Esophagus muscularis mucosa (tissue), 4 donors: ENCODE measurements around the gene SFMBT1. TPM values are rescaled to one million over a fixed set of nuclear protein-coding genes. Genes with fewer than 3 reads are reported as not detected.
A peak's percentile ranks its signal among the peaks of the same experiment; 100 is the strongest.

Experiments used
- DNase-seq: peaks from one replicate; pipeline ENCODE4 v3.0.0-alpha.2; 2017; ENCODE audit errors: extremely low spot score
- H3K27ac ChIP-seq, 4 donors: fragments of 200-600 bp; sonication (generic); replicated peaks in 1 of 4; 1 replicate in 3 of 4; 2 replicates in 1 of 4; pipeline ENCODE4 v1.5.1; 2016 to 2019; ENCODE audit warnings: mild to moderate bottlenecking in 1 of 4
- H3K27me3 ChIP-seq, 4 donors: fragments of 200-600 bp; sonication (generic); one replicate each; pipeline versions ENCODE4 v1.5.1 to v1.6.0; 2016 to 2019
- H3K36me3 ChIP-seq, 4 donors: fragments of 200-600 bp; sonication (generic); one replicate each; pipeline ENCODE4 v1.5.1; 2016 to 2019
- H3K4me1 ChIP-seq, 4 donors: fragments of 200-600 bp; sonication (generic); one replicate each; pipeline ENCODE4 v1.5.1; 2016 to 2019
- H3K4me3 ChIP-seq, 4 donors: fragments of 200-600 bp; sonication (generic); 1 replicate in 2 of 4; 2 replicates in 2 of 4; pipeline ENCODE4 v1.5.1; 2016 to 2019; ENCODE audit warnings: mild to moderate bottlenecking in 4 of 4, moderate library complexity in 1 of 4
- H3K9me3 ChIP-seq, 4 donors: fragments of 200-600 bp; sonication (generic); 1 replicate in 3 of 4; 2 replicates in 1 of 4; pipeline ENCODE4 v1.5.1; 2016 to 2019
- EP300 ChIP-seq: sonication (generic); formaldehyde crosslinking; IDR thresholded peaks from one replicate; pipeline ENCODE4 v1.6.1; 2017; ENCODE audit warnings: antibody characterized with exemption
- POLR2A ChIP-seq: fragments of 450-650 bp; IDR thresholded peaks from one replicate; pipeline ENCODE4 v1.6.1; 2017; ENCODE audit warnings: antibody characterized with exemption, moderate library complexity, mild to moderate bottlenecking, low read depth
- POLR2AphosphoS5 ChIP-seq, 2 donors: sonication (generic); formaldehyde crosslinking; IDR thresholded peaks; one replicate each; pipeline ENCODE4 v1.6.1; 2017; ENCODE audit warnings: antibody characterized with exemption in 2 of 2
- WGBS: methylation state at CpG from one replicate; pipeline ENCODE4 v1.1.5; 2018; 5-methylcytosine and 5-hydroxymethylcytosine counted together
- intact Hi-C: fragments of 100-400 bp; cut with DNase I; formaldehyde crosslinking; loops from one replicate; pipeline ENCODE4 v1.15.1; 2023
- total RNA-seq, 4 donors: library from RNA; depleted of rRNA; stranded (reverse); fragments of >200 nt; gene quantifications; one replicate each; pipeline versions ENCODE4 v1.1.0 to v1.2.1, GENCODE V29; 2016
- TF ChIP-seq, protein P1 (sequence below), 3 experiments: fragments of 200-600 bp in 2 of 3; fragments of 450-650 bp in 1 of 3; sonication (generic) in 2 of 3; IDR thresholded peaks; one replicate each; pipeline ENCODE4 v1.5.1; 2017 to 2019; ENCODE audit warnings: antibody characterized with exemption in 3 of 3, mild to moderate bottlenecking in 2 of 3, moderate library complexity in 1 of 3

The SFMBT1 gene
- total RNA-seq, 4 donors from 2014 or later, result 15.4 to 27.6 (median 21.4) TPM

DNA sequence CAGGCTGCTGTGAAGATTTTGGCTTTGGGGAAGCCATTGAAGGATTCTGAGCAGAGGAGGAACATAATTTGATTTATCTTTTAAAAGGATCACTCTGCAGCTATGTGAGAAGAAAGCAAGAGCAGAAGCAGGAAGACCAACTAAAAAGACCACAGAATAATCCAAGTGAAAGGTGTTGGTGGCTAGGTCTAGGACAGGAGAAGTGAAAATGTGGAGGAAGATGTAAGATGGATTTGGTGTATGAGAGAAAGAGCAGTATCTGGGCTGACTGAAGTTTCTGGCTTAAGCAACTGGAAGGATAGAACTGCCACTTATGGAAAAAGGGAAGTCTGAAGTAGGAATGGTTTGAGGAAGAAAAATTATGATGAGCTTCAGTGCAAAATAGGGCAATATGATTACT lies 62.0 kb downstream of the SFMBT1 start:
- no peaks in the 10 kb centered on the region for H3K36me3 ChIP-seq
- no peaks in the 10 kb centered on the region for H3K27me3 ChIP-seq
- TF ChIP-seq POLR2A (no peak), POLR2AphosphoS5 (IDR thresholded peaks at IDR 0.05) (no peak), EP300 (no peak)
- TF ChIP-seq, protein P1, sequence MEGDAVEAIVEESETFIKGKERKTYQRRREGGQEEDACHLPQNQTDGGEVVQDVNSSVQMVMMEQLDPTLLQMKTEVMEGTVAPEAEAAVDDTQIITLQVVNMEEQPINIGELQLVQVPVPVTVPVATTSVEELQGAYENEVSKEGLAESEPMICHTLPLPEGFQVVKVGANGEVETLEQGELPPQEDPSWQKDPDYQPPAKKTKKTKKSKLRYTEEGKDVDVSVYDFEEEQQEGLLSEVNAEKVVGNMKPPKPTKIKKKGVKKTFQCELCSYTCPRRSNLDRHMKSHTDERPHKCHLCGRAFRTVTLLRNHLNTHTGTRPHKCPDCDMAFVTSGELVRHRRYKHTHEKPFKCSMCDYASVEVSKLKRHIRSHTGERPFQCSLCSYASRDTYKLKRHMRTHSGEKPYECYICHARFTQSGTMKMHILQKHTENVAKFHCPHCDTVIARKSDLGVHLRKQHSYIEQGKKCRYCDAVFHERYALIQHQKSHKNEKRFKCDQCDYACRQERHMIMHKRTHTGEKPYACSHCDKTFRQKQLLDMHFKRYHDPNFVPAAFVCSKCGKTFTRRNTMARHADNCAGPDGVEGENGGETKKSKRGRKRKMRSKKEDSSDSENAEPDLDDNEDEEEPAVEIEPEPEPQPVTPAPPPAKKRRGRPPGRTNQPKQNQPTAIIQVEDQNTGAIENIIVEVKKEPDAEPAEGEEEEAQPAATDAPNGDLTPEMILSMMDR (IDR thresholded peaks at IDR 0.05), result no peak
- intact Hi-C loops, result no loop called here
- H3K27ac ChIP-seq, result peak overlapping the region in 1 of 4 donors; percentile 52
- DNase-seq, result no peak
- H3K9me3 ChIP-seq, result no peaks in the 10 kb centered on the region
- peaks cover 0 to 11% (median 0%) of the 10 kb centered on the region in 4 donors for H3K4me1 ChIP-seq
- no peak overlapping the region for H3K4me3 ChIP-seq

DNA sequence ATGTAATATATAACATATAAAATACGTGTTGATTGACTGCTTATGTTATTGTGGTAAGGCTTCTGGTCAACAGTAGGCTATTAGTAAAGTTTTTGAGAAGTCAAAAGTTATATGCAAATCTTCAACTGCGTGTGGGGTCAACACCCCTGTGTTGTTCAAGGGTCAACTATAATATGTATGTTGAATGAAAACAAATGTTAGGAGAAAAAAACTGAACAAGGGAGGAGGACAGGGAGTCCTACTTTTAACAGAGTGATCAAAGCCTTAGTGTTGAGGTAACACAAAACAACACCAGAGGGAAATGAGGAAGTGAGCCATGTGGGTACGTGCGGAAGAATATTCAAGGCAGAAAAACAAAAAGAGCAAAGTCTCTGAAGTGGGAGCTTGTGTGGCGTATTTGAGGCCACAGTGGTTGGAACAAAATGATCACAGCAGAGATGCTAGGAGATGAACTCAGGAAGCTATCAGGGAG lies 62.5 kb downstream of the SFMBT1 start:
- H3K27ac ChIP-seq, result peak overlapping the region in 1 of 4 donors; percentile 52
- 90% methylated on average over 5 of the region's 5 CpGs for WGBS

DNA sequence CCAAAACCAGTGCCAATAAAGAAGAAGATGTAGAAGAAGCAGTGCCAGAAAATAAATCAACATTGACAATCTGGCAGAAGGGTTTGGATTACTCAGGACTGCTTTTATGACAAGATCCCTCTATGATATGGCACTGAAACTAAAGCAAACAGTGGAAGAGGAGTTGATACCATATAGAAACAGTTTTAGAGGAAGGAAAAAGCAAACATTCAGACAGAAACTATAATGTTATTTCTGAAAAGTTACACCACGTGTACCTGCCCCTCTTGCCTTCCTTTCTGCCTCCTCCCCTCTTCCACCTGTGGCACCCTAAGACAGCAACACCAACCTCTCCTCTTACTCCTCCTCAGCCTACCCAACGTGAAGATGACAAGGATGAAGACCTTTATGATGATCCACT lies 63.0 kb downstream of the SFMBT1 start:
- no peak overlapping the region for H3K4me3 ChIP-seq
- H3K9me3 ChIP-seq, result no peaks in the 10 kb centered on the region
- intact Hi-C loops, result no loop called here
- H3K27me3 ChIP-seq, result no peaks in the 10 kb centered on the region
- no peak for TF ChIP-seq POLR2AphosphoS5 (IDR thresholded peaks at IDR 0.05)
- TF ChIP-seq, protein P1 (IDR thresholded peaks at IDR 0.05), result no peak
- no peak for TF ChIP-seq EP300
- no peak for TF ChIP-seq POLR2A
- WGBS, result 75% methylated on average over 2 of the region's 2 CpGs
- peaks cover 0 to 11% (median 0%) of the 10 kb centered on the region in 4 donors for H3K4me1 ChIP-seq
- H3K27ac ChIP-seq, result no peak overlapping the region
- DNase-seq, result no peak
- H3K36me3 ChIP-seq, result no peaks in the 10 kb centered on the region

More for the DNA sequence above, 62.5 kb downstream of the SFMBT1 start:
- H3K36me3 ChIP-seq, result no peaks in the 10 kb centered on the region
- no peak for DNase-seq
- intact Hi-C loops, result no loop called here
- H3K27me3 ChIP-seq, result no peaks in the 10 kb centered on the region
- H3K9me3 ChIP-seq, result no peaks in the 10 kb centered on the region
- TF ChIP-seq EP300 (no peak), POLR2A (no peak), POLR2AphosphoS5 (IDR thresholded peaks at IDR 0.05) (no peak)
- TF ChIP-seq, protein P1 (IDR thresholded peaks at IDR 0.05), result no peak
- no peak overlapping the region for H3K4me3 ChIP-seq
- H3K4me1 ChIP-seq, result peaks cover 0 to 11% (median 0%) of the 10 kb centered on the region in 4 donors

DNA sequence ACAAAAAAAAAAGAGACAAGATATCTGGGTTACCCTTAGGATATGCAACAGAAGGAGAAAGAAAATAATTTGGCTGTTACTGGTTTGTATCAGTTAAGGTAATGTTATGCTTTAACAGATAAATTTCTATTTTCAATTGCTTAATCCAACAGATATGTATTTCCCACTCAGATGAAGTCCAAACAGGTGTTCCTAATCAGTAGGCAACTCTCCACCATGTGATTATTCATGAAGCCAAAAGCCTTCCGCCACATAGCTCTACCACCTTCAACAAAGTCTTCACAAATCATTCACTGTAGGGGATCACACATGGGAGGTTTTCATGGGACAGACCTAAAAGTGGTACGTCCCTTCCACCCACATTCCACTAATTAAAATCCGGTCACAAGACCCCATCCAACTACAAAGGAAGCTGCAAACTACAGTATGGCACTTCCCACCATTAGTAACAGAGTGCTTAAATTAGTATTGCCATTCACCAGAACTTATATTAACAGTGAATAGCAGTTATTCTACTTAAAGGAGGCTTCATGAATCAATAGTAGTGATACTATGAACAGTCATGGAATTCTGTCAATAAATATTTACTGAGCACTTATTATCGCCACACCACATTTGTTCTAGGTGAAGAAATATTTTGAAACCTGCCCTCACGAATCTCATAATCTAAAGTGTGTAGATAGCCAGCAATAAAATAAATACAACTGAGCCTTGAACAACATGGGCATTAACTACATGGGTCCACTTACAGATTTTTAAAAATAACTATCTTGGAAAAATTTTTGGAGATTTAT lies 66.5 kb downstream of the SFMBT1 start:
- H3K27me3 ChIP-seq, result no peaks in the 10 kb centered on the region
- 92% methylated on average over 5 of the region's 5 CpGs for WGBS
- TF ChIP-seq EP300, result no peak
- TF ChIP-seq POLR2A, result no peak
- no peak for TF ChIP-seq POLR2AphosphoS5 (IDR thresholded peaks at IDR 0.05)
- H3K4me1 ChIP-seq, result peaks cover 0 to 10% (median 0%) of the 10 kb centered on the region in 4 donors
- H3K27ac ChIP-seq, result no peak overlapping the region
- no peak for DNase-seq
- H3K9me3 ChIP-seq, result no peaks in the 10 kb centered on the region
- no peaks in the 10 kb centered on the region for H3K36me3 ChIP-seq
- intact Hi-C loops, result no loop called here
- H3K4me3 ChIP-seq, result no peak overlapping the region

DNA sequence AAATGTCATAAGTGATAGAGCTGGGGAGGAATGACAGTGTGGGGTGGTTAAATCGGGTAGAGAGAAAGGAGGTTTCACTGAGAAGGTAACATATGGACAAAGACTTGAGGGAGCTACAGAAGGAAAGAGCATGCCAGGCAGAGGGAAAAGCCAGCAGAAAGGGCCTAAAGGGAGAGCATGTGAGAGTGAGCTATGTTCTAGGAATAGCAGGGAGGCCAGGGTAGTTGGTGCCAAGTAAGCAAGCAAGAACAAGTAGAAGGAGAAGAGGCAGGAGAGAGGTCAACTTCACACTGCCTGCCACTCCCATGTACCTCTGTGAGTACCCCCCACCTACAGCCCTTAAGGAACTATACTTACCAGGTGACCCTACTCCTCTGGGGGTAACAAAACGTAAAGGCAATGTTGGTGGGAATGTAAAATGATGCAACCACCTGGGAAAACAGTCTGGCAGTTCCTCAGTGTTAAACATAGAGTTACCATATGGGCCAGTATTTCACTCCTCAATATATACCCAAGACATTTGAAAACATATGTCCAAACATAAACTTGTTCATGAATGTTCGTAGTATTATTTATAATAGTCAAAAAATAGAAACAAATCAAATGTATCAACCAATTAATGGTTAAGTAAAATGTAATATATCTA lies 67.6 kb downstream of the SFMBT1 start:
- H3K4me3 ChIP-seq, result no peak overlapping the region
- 91% methylated on average over 3 of the region's 3 CpGs for WGBS
- no peak overlapping the region for H3K27ac ChIP-seq
- no peaks in the 10 kb centered on the region for H3K4me1 ChIP-seq
- TF ChIP-seq POLR2AphosphoS5 (IDR thresholded peaks at IDR 0.05) (no peak), EP300 (no peak), POLR2A (no peak)
- TF ChIP-seq, protein P1 (IDR thresholded peaks at IDR 0.05), result no peak
- intact Hi-C loops, result no loop called here
- H3K27me3 ChIP-seq, result no peaks in the 10 kb centered on the region
- no peaks in the 10 kb centered on the region for H3K9me3 ChIP-seq
- DNase-seq, result no peak
- no peaks in the 10 kb centered on the region for H3K36me3 ChIP-seq
